Ascending aorta (tissue), 2 donors: ENCODE measurements around the gene ELOA. TPM values are rescaled to one million over a fixed set of nuclear protein-coding genes. Genes with fewer than 3 reads are reported as not detected.
A peak's percentile ranks its signal among the peaks of the same experiment; 100 is the strongest.

Experiments
- DNase-seq, 2 donors: peaks; one replicate each; pipeline ENCODE4 v3.0.0-alpha.2; 2019; ENCODE audit warnings: low spot score in 2 of 2
- H3K27ac ChIP-seq, 2 donors: fragments of 200-600 bp; sonication (generic); one replicate each; pipeline ENCODE4 v1.5.1; 2016 to 2017; ENCODE audit warnings: mild to moderate bottlenecking in 1 of 2
- H3K27me3 ChIP-seq: fragments of 200-600 bp; sonication (generic); one replicate; pipeline ENCODE4 v1.5.1; 2017
- H3K36me3 ChIP-seq, 2 donors: fragments of 200-600 bp; sonication (generic); one replicate each; pipeline ENCODE4 v1.5.1; 2016
- H3K4me1 ChIP-seq, 2 donors: fragments of 200-600 bp; sonication (generic); one replicate each; pipeline ENCODE4 v1.5.1; 2016 to 2017; ENCODE audit warnings: mild to moderate bottlenecking in 1 of 2
- H3K4me3 ChIP-seq, 2 donors: fragments of 200-600 bp; sonication (generic); one replicate each; pipeline ENCODE4 v1.5.1; 2016 to 2017; ENCODE audit warnings: mild to moderate bottlenecking in 1 of 2
- H3K9me3 ChIP-seq, 2 donors: fragments of 200-600 bp; sonication (generic); one replicate each; pipeline ENCODE4 v1.5.1; 2016
- CTCF ChIP-seq, 3 experiments: fragments of 200-600 bp in 2 of 3; fragments of 450-650 bp in 1 of 3; sonication (generic) in 2 of 3; IDR thresholded peaks; one replicate each; pipeline ENCODE4 v1.5.1; 2016 to 2019; ENCODE audit warnings: antibody characterized with exemption in 3 of 3, mild to moderate bottlenecking in 1 of 3, moderate library complexity in 1 of 3
- intact Hi-C: fragments of 100-400 bp; cut with DNase I; formaldehyde crosslinking; loops from one replicate; pipeline ENCODE4 v1.15.1; 2023
- total RNA-seq: library from RNA; depleted of rRNA; stranded (reverse); fragments of >200 nt; gene quantifications from one replicate; pipeline ENCODE4 v1.1.0, GENCODE V29; 2016

ELOA gene
- total RNA-seq, 1 donor from 2014 or later: 22.6 TPM

GRCh38 chr1:23807453-23807852, 64.2 kb downstream of the ELOA start:
- Histone ChIP-seq H3K27me3 (no peaks in the 10 kb centered on the region), H3K4me3 (no peak overlapping the region), H3K36me3 (peaks cover 15 to 55% of the 10 kb centered on the region in 2 donors), H3K27ac (no peak overlapping the region), H3K9me3 (no peaks in the 10 kb centered on the region), H3K4me1 (no peaks in the 10 kb centered on the region)
- no peak for TF ChIP-seq CTCF (IDR thresholded peaks at IDR 0.05)
- DNase-seq: no peak
- intact Hi-C loops: no loop called here

GRCh38 chr1:23809751-23810171, 66.5 kb downstream of the ELOA start:
- no peaks in the 10 kb centered on the region for H3K4me1 ChIP-seq
- H3K9me3 ChIP-seq: no peaks in the 10 kb centered on the region
- intact Hi-C loops: loop anchor here (10.0 kb wide), 1 partner anchor 105 kb away; the partner anchor contains the start of gene CNR2
- H3K27me3 ChIP-seq: no peaks in the 10 kb centered on the region
- H3K36me3 ChIP-seq: peaks cover 36 to 60% of the 10 kb centered on the region in 2 donors
- no peak for DNase-seq
- peak; percentile 50 to 63 (median 51) for TF ChIP-seq CTCF (IDR thresholded peaks at IDR 0.05)
- H3K4me3 ChIP-seq: no peak overlapping the region
- no peak overlapping the region for H3K27ac ChIP-seq

GRCh38 chr1:23810818-23811540, 67.7 kb downstream of the ELOA start:
- DNase-seq: no peak
- H3K27me3 ChIP-seq: no peaks in the 10 kb centered on the region
- H3K36me3 ChIP-seq: peaks cover 48 to 72% of the 10 kb centered on the region in 2 donors
- H3K9me3 ChIP-seq: no peaks in the 10 kb centered on the region
- TF ChIP-seq CTCF (IDR thresholded peaks at IDR 0.05): peak; percentile 40 to 50 (median 42)
- intact Hi-C loops: loop anchor here (10.0 kb wide), 1 partner anchor 104 kb away; the partner anchor contains the start of gene CNR2
- H3K4me1 ChIP-seq: no peaks in the 10 kb centered on the region
- no peak overlapping the region for H3K27ac ChIP-seq
- no peak overlapping the region for H3K4me3 ChIP-seq

Other genes starting within 250 kb of the ELOA start
- gene E2F2, start 212.2 kb upstream of the ELOA start, total RNA-seq: not detected
- gene ID3, start 184.0 kb upstream of the ELOA start, total RNA-seq: 1,094 TPM
- gene RPL11, start 51.7 kb upstream of the ELOA start, total RNA-seq: 462 TPM
- 60.1 TPM for gene PITHD1, start 34.9 kb downstream of the ELOA start, total RNA-seq
- gene LYPLA2, start 47.7 kb downstream of the ELOA start, total RNA-seq: 127 TPM
- gene GALE, start 57.3 kb downstream of the ELOA start, total RNA-seq: 30.4 TPM
- 7.3 TPM for gene HMGCL, start 82.0 kb downstream of the ELOA start, total RNA-seq
- 11.1 TPM for gene FUCA1, start 124.8 kb downstream of the ELOA start, total RNA-seq
- gene CNR2, start 169.9 kb downstream of the ELOA start, total RNA-seq: not detected
- gene PNRC2, start 216.4 kb downstream of the ELOA start, total RNA-seq: 62.7 TPM
- gene SRSF10, start 236.9 kb downstream of the ELOA start, total RNA-seq: 80.6 TPM